Hematopoietic multipotent progenitor cell treated with erythropoietin and hydrocortisone succinate and interleukin-3 and kit ligand, for 15 days (in vitro differentiated cells): ENCODE measurements around the gene WIPI1.
"Not testable (repeated sequence)": the region's sequence is repeated elsewhere in the genome, so short reads cannot be mapped to it uniquely, and the experiment has no call there.

Experiments
- DNase-seq: peaks from one replicate; pipeline ENCODE4 v3.0.0-alpha.2; 2015; ENCODE audit warnings: low spot score

The WIPI1 gene

GRCh38 chr17:68457168-68457538 is at the start of gene WIPI1:
Gene WIPI1, minus strand, starts transcription at chr17:68457496. Its CDS starts 75 bp downstream, at chr17:68457421.
- DNase-seq, result no peak

- DNase-seq, result no peak
Observed at GRCh38 chr17:68505951-68506350, 48.7 kb upstream of the WIPI1 start.

- no peak for DNase-seq
Observed at GRCh38 chr17:68501074-68501473, 43.8 kb upstream of the WIPI1 start.

GRCh38 chr17:68499587-68499986 is 42.3 kb upstream of the WIPI1 start:
- DNase-seq, result no peak

- no peak for DNase-seq
Observed at GRCh38 chr17:68498479-68499326, 41.4 kb upstream of the WIPI1 start.

GRCh38 chr17:68497885-68498319 is 40.6 kb upstream of the WIPI1 start:
- no peak for DNase-seq

- DNase-seq, result no peak
Observed at GRCh38 chr17:68495081-68495480, 37.8 kb upstream of the WIPI1 start.

- DNase-seq, result not testable (repeated sequence)
Observed at GRCh38 chr17:68492394-68493054, 35.2 kb upstream of the WIPI1 start.

- no peak for DNase-seq
Observed at GRCh38 chr17:68491381-68492231, 34.3 kb upstream of the WIPI1 start.

- DNase-seq, result no peak
Observed at GRCh38 chr17:68489919-68490318, 32.6 kb upstream of the WIPI1 start.

- DNase-seq, result no peak
Observed at GRCh38 chr17:68484458-68484857, 27.2 kb upstream of the WIPI1 start.

GRCh38 chr17:68482576-68483041 is 25.3 kb upstream of the WIPI1 start:
- no peak for DNase-seq

- DNase-seq, result no peak
Observed at GRCh38 chr17:68480885-68481284, 23.6 kb upstream of the WIPI1 start.

- no peak for DNase-seq
Observed at GRCh38 chr17:68470961-68471360, 13.7 kb upstream of the WIPI1 start.

GRCh38 chr17:68468788-68469187 is 11.5 kb upstream of the WIPI1 start:
- DNase-seq, result no peak

GRCh38 chr17:68468334-68468733 is 11.0 kb upstream of the WIPI1 start:
- no peak for DNase-seq

GRCh38 chr17:68463211-68464019 is 6.1 kb upstream of the WIPI1 start:
- DNase-seq, result no peak

- peak; percentile 95 for DNase-seq
Observed at GRCh38 chr17:68462381-68463210, 5.3 kb upstream of the WIPI1 start.

GRCh38 chr17:68461589-68461988 is 4.3 kb upstream of the WIPI1 start:
- peak; percentile 50 for DNase-seq

GRCh38 chr17:68461122-68461539 is 3.8 kb upstream of the WIPI1 start:
- peak; percentile 44 for DNase-seq

- DNase-seq, result no peak
Observed at GRCh38 chr17:68460715-68461114, 3.4 kb upstream of the WIPI1 start.
